Endothelial cell of umbilical vein (primary cell): Measurements from ENCODE around the gene USP40. TPM values are rescaled to one million over a fixed set of nuclear protein-coding genes. Genes with fewer than 3 reads are reported as not detected.

Experiments
- BruUV-seq: library from RNA; stranded (reverse); fragments of 400-500 nt; replicated peaks from 2 replicates; lab custom pipeline; 2021; lab: Mats Ljungman, UMichigan
- CTCF ChIA-PET: fragments of 300-600, 350-600 bp; sonication (Branson Sonifier 250); formaldehyde crosslinking; loops from one replicate; lab custom pipeline; 2021; ENCODE audit warnings: antibody characterized with exemption, inconsistent platforms; lab: Charles Lee
- POLR2A ChIA-PET: fragments of 300-600, 350-600 bp; sonication (Branson Sonifier 250); formaldehyde crosslinking; loops from one replicate; lab custom pipeline; 2021; ENCODE audit warnings: antibody characterized with exemption, inconsistent platforms; lab: Charles Lee
- DNase-seq: peaks from one replicate; pipeline ENCODE4 v3.0.0-alpha.2; 2011; ENCODE audit warnings: low read depth, low spot score
- FAIRE-seq: peaks from 2 replicates; lab custom pipeline; 2011; peaks lifted over from hg19 to GRCh38; lab: Jason Lieb, UNC
- H2AFZ ChIP-seq: 2 replicates; pipeline ENCODE4 v1.6.0; 2012; ENCODE audit warnings: low read depth, low read length, control low read depth, inconsistent platforms
- H3K27ac ChIP-seq: 2 replicates; pipeline ENCODE4 v1.5.1; 2011; ENCODE audit warnings: low read depth, mild to moderate bottlenecking, control low read depth, low read length, moderate library complexity; ENCODE audit not compliant: insufficient read depth
- H3K27me3 ChIP-seq, 2 experiments: 2 replicates each; pipeline versions ENCODE4 v1.6.0 to v1.6.1; 2011; ENCODE audit warnings: low read length in 2 of 2, mixed read lengths in 1 of 2; ENCODE audit not compliant: control insufficient read depth in 2 of 2, insufficient read depth in 2 of 2
- H3K36me3 ChIP-seq, 2 experiments: 2 replicates in 1 of 2; 3 replicates in 1 of 2; pipeline ENCODE4 v1.5.1; 2011; ENCODE audit warnings: low read length in 2 of 2, mild to moderate bottlenecking in 1 of 2, moderate library complexity in 1 of 2; ENCODE audit not compliant: control insufficient read depth in 2 of 2, insufficient read depth in 2 of 2; ENCODE audit errors: extremely low read depth in 1 of 2
- H3K4me1 ChIP-seq: 3 replicates; pipeline ENCODE4 v1.5.1; 2011; ENCODE audit warnings: mild to moderate bottlenecking, low read length; ENCODE audit not compliant: control insufficient read depth, insufficient read depth; ENCODE audit errors: extremely low read depth
- H3K4me2 ChIP-seq: 2 replicates; pipeline ENCODE4 v1.6.1; 2011; ENCODE audit warnings: low read length, control low read depth, mixed read lengths; ENCODE audit not compliant: insufficient read depth
- H3K4me3 ChIP-seq, 3 experiments: fragments of 200-600 bp in 1 of 3; sonication (generic), shearing (Covaris generic) in 1 of 3; replicated peaks in 1 of 3; 2 replicates each; pipeline ENCODE4 v1.5.1; 2011 to 2016; ENCODE audit warnings: control low read depth in 3 of 3, low read length in 3 of 3, mild to moderate bottlenecking in 2 of 3, inconsistent platforms in 1 of 3, low read depth in 1 of 3, moderate library complexity in 1 of 3; ENCODE audit not compliant: insufficient read depth in 1 of 3
- H3K79me2 ChIP-seq: 2 replicates; pipeline ENCODE4 v1.6.0; 2012; ENCODE audit warnings: low read length, inconsistent platforms; ENCODE audit not compliant: control insufficient read depth, insufficient read depth
- H3K9ac ChIP-seq: replicated peaks from 2 replicates; pipeline ENCODE3; 2011; ENCODE audit warnings: low read length, control low read depth; ENCODE audit not compliant: insufficient read depth; ENCODE audit errors: extremely low read depth
- H3K9me1 ChIP-seq: replicated peaks from 3 replicates; pipeline ENCODE4 v1.6.0; 2011; ENCODE audit warnings: mild to moderate bottlenecking, low read length; ENCODE audit not compliant: control insufficient read depth, insufficient read depth; ENCODE audit errors: extremely low read depth
- H3K9me3 ChIP-seq: replicated peaks from 2 replicates; pipeline ENCODE4 v1.5.1; 2012; ENCODE audit warnings: low read length, inconsistent platforms; ENCODE audit not compliant: control insufficient read depth, insufficient read depth
- H4K20me1 ChIP-seq: replicated peaks from 2 replicates; pipeline ENCODE3; 2011; ENCODE audit warnings: mild to moderate bottlenecking, low read length; ENCODE audit not compliant: control insufficient read depth, insufficient read depth; ENCODE audit errors: extremely low read depth
- EZH2 ChIP-seq: IDR thresholded peaks from 2 replicates; pipeline ENCODE4 v1.6.1; 2012; ENCODE audit warnings: borderline replicate concordance, low read depth, mild to moderate bottlenecking, moderate library complexity, low read length, inconsistent platforms; ENCODE audit not compliant: severe bottlenecking
- FOS ChIP-seq: IDR thresholded peaks from 2 replicates; pipeline ENCODE4 v1.6.1; 2011; ENCODE audit warnings: mild to moderate bottlenecking, low read length, moderate library complexity, borderline replicate concordance; ENCODE audit not compliant: insufficient read depth
- GATA2 ChIP-seq: IDR thresholded peaks from 2 replicates; pipeline ENCODE4 v1.7.0; 2011; ENCODE audit warnings: low read depth, mild to moderate bottlenecking, moderate library complexity, mixed read lengths, low read length; ENCODE audit not compliant: insufficient read length, insufficient read depth
- JUN ChIP-seq: IDR thresholded peaks from 2 replicates; pipeline ENCODE4 v1.6.1; 2011; ENCODE audit warnings: borderline replicate concordance, low read depth; ENCODE audit not compliant: insufficient read length, insufficient read depth
- MYC ChIP-seq: IDR thresholded peaks from one replicate; pipeline ENCODE4 v1.6.1; 2011; ENCODE audit warnings: mild to moderate bottlenecking, low read depth, low read length
- POLR2A ChIP-seq: IDR thresholded peaks from 2 replicates; pipeline ENCODE4 v1.6.1; 2012; ENCODE audit warnings: low read depth, mild to moderate bottlenecking, control low read depth, low read length
- POLR2AphosphoS5 ChIP-seq: IDR thresholded peaks from 2 replicates; pipeline ENCODE4 v1.6.1; 2012; ENCODE audit warnings: low read depth, mild to moderate bottlenecking, control low read depth, low read length, moderate library complexity; ENCODE audit not compliant: insufficient read depth
- dilution Hi-C: fragments of 300-500 bp; cut with MboI; formaldehyde crosslinking; loops from one replicate; pipeline ENCODE4 v1.15.0; 2019; ENCODE audit warnings: low sequenced_read_pairs; ENCODE audit not compliant: extremely low pct_ligation_motif_present
- intact Hi-C: fragments of 100-400 bp; cut with micrococcal nuclease; formaldehyde crosslinking; loops from one replicate; pipeline ENCODE4 v1.10.0; 2022
- polyA plus RNA-seq, 4 experiments: library from polyadenylated mRNA; depleted of rRNA in 3 of 4; stranded (reverse) in 3 of 4; unstranded in 1 of 4; fragments of >200 nt; gene quantifications; 2 replicates each; pipeline versions ENCODE4 v1.2.1 to v1.2.3, GENCODE V29; 2011 to 2012; ENCODE audit warnings: missing spikeins in 1 of 4
- total RNA-seq: library from RNA; stranded (reverse); gene quantifications from 2 replicates; pipeline ENCODE4 v1.2.3, GENCODE V29; 2021
- TF ChIP-seq, protein P1 (sequence below): IDR thresholded peaks from 2 replicates; pipeline ENCODE4 v1.6.1; 2011; ENCODE audit not compliant: insufficient read depth, insufficient read length
- TF ChIP-seq, protein P2 (sequence below), 2 donors: IDR thresholded peaks; 1 replicate in 1 of 2; 2 replicates in 1 of 2; pipeline ENCODE4 v1.5.1; 2011; ENCODE audit warnings: low read length in 2 of 2, mild to moderate bottlenecking in 2 of 2, moderate library complexity in 2 of 2, control low read depth in 1 of 2, inconsistent platforms in 1 of 2, low read depth in 1 of 2; ENCODE audit not compliant: insufficient read depth in 1 of 2; ENCODE audit errors: extremely low read depth in 1 of 2

USP40 gene
- total and polyA plus RNA-seq, 2 donors (not counting 3 experiments of a cell fraction or from before 2014, with no cell fraction given), result 32.2 to 32.5 TPM

DNA sequence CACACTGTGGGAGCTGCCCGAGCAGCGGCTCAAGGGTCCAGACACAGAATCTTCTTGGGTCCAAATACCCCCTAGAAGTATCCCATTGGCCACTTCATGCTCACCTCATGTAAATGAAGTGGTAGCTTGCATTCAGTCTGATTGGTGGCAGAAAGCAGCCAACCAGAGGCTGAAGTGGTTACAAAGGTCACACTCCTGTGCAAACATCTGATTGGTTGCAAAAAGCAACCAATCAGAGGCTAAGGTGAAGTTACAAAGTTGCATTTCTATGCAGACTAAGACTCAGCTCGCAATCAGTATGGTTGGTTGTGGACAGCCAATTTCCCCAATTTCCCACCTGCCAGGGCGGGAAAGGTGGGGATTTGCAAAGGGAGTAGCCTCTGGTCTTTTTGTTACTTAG, 118.0 kb downstream of the USP40 start:
- POLR2A ChIA-PET, result no interaction called here

More for the DNA sequence above, 118.0 kb downstream of the USP40 start:
- TF ChIP-seq POLR2AphosphoS5 (no peak), FOS (no peak), MYC (no peak), EZH2 (no peak), POLR2A (no peak), JUN (no peak), GATA2 (no peak)
- TF ChIP-seq, protein P1, sequence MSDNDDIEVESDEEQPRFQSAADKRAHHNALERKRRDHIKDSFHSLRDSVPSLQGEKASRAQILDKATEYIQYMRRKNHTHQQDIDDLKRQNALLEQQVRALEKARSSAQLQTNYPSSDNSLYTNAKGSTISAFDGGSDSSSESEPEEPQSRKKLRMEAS, result no peak
- TF ChIP-seq, protein P2, sequence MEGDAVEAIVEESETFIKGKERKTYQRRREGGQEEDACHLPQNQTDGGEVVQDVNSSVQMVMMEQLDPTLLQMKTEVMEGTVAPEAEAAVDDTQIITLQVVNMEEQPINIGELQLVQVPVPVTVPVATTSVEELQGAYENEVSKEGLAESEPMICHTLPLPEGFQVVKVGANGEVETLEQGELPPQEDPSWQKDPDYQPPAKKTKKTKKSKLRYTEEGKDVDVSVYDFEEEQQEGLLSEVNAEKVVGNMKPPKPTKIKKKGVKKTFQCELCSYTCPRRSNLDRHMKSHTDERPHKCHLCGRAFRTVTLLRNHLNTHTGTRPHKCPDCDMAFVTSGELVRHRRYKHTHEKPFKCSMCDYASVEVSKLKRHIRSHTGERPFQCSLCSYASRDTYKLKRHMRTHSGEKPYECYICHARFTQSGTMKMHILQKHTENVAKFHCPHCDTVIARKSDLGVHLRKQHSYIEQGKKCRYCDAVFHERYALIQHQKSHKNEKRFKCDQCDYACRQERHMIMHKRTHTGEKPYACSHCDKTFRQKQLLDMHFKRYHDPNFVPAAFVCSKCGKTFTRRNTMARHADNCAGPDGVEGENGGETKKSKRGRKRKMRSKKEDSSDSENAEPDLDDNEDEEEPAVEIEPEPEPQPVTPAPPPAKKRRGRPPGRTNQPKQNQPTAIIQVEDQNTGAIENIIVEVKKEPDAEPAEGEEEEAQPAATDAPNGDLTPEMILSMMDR (IDR thresholded peaks at IDR 0.05; ENCODE audit: extremely low read depth in 1 of 2, insufficient read depth in 1 of 2, low read depth in 1 of 2, low read length in 2 of 2), result no peak
- H2AFZ ChIP-seq, result no peak overlapping the region
- no TSS peak for BruUV-seq
- CTCF ChIA-PET, result interaction anchor here (0.8 to 4.3 kb wide), 31 partner anchors 11 to 1668 kb away, joined by 3 to 74 read pairs (median 5); partner anchors contain the start of genes HJURP, UGT1A5 and USP40
- no peaks in the 10 kb centered on the region for H3K79me2 ChIP-seq
- H3K9ac ChIP-seq, result no peak overlapping the region
- no peaks in the 10 kb centered on the region for H3K9me1 ChIP-seq
- no peaks in the 10 kb centered on the region for H3K4me1 ChIP-seq
- DNase-seq (no peak), FAIRE-seq (no peak)
- no peak overlapping the region for H3K4me3 ChIP-seq
- dilution Hi-C loops, result no loop called here
- H3K27ac ChIP-seq, result no peak overlapping the region
- peaks cover 0 to 16% of the 10 kb centered on the region in 2 experiments for H3K36me3 ChIP-seq
- no peak overlapping the region for H3K4me2 ChIP-seq
- H3K27me3 ChIP-seq, result no peaks in the 10 kb centered on the region
- no peaks in the 10 kb centered on the region for H3K9me3 ChIP-seq
- intact Hi-C loops, result loop anchor here (2.0 to 10.0 kb wide), 6 partner anchors 118 to 1669 kb away; partner anchors contain the start of genes HJURP and USP40
- no peaks in the 10 kb centered on the region for H4K20me1 ChIP-seq
